HFFc6 (cell line): ENCODE measurements around the gene LARP1. TPM values are rescaled to one million over a fixed set of nuclear protein-coding genes. Genes with fewer than 3 reads are reported as not detected.

Source experiments
- DNase-seq: peaks from one replicate; pipeline ENCODE4 v3.0.0-alpha.2; 2018
- H3K27ac Mint-ChIP-seq: 2 replicates; pipeline ENCODE4 v1.8.0; 2020; ENCODE audit warnings: mild to moderate bottlenecking, mixed read lengths
- H3K27me3 Mint-ChIP-seq: 2 replicates; pipeline ENCODE4 v1.8.0; 2021; ENCODE audit warnings: mild to moderate bottlenecking, moderate library complexity, mixed read lengths; ENCODE audit not compliant: insufficient read depth
- H3K36me3 Mint-ChIP-seq: 2 replicates; pipeline ENCODE4 v1.8.0; 2021; ENCODE audit warnings: low read depth, mixed read lengths
- H3K4me1 Mint-ChIP-seq: 2 replicates; pipeline ENCODE4 v1.8.0; 2020; ENCODE audit warnings: low read depth, mixed read lengths
- H3K4me3 Mint-ChIP-seq: 2 replicates; pipeline ENCODE4 v1.8.0; 2020; ENCODE audit warnings: mild to moderate bottlenecking, moderate library complexity, mixed read lengths
- H3K9me3 Mint-ChIP-seq: 2 replicates; pipeline ENCODE4 v1.8.0; 2020; ENCODE audit warnings: mild to moderate bottlenecking, mixed read lengths
- microRNA-seq: library from miRNA; unstranded; fragments of <30 nt; microRNA quantifications from one replicate; pipeline ENCODE4, GENCODE V29; 2019
- total RNA-seq, 6 experiments: library from RNA; stranded (reverse); fragmentation: NEBNext Ultra II Directional; extraction: Animal tissue kit (Norgen Biotek cat#: 25700); gene quantifications; 2 replicates in 1 of 6; 3 replicates in 5 of 6; pipeline ENCODE4 v1.2.3, GENCODE V29; 2021
- TF ChIP-seq, protein P1 (sequence below): fragments of 200-600 bp; sonication (generic); IDR thresholded peaks from 2 replicates; pipeline ENCODE4 v1.5.0; 2021; ENCODE audit warnings: antibody characterized with exemption, mild to moderate bottlenecking

LARP1 gene
- total RNA-seq, 6 experiments from 2014 or later = 204 to 228 (median 208) TPM

DNA sequence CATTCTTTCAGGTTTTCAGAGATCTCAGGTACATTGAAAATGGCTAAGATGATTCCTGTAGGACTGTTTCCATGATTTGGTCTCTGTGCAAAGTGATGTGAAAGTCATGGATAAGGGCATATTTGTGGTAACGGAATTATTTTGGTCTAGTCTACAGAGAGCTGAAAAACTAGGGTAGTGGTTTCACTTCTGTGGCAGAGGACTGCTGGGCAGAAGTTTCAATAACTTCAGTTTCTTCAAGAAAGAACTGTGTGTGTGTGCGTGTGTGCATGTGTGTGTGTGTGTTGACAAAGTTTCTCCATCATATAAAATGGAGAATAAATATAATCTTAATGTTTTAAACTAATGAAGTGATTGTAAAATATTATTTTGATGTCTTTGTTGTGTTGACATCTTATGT, 107.6 kb downstream of the LARP1 start:
- Mint-ChIP-seq H3K9me3 (no peaks in the 10 kb centered on the region), H3K27ac (peak overlapping the region; percentile 61; the same call in 1 of the 2 replicates), H3K4me3 (no peak overlapping the region), H3K36me3 (peaks cover 20% of the 10 kb centered on the region), H3K4me1 (peaks cover 59% of the 10 kb centered on the region), H3K27me3 (peaks cover 4% of the 10 kb centered on the region; the same call in 1 of the 2 replicates)
- no peak for DNase-seq
- TF ChIP-seq, protein P1, sequence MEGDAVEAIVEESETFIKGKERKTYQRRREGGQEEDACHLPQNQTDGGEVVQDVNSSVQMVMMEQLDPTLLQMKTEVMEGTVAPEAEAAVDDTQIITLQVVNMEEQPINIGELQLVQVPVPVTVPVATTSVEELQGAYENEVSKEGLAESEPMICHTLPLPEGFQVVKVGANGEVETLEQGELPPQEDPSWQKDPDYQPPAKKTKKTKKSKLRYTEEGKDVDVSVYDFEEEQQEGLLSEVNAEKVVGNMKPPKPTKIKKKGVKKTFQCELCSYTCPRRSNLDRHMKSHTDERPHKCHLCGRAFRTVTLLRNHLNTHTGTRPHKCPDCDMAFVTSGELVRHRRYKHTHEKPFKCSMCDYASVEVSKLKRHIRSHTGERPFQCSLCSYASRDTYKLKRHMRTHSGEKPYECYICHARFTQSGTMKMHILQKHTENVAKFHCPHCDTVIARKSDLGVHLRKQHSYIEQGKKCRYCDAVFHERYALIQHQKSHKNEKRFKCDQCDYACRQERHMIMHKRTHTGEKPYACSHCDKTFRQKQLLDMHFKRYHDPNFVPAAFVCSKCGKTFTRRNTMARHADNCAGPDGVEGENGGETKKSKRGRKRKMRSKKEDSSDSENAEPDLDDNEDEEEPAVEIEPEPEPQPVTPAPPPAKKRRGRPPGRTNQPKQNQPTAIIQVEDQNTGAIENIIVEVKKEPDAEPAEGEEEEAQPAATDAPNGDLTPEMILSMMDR = no peak

- Mint-ChIP-seq H3K27me3 (peaks cover 4% of the 10 kb centered on the region; the same call in 1 of the 2 replicates), H3K4me3 (no peak overlapping the region), H3K4me1 (peaks cover 62% of the 10 kb centered on the region), H3K36me3 (peaks cover 20% of the 10 kb centered on the region), H3K9me3 (no peaks in the 10 kb centered on the region), H3K27ac (no peak overlapping the region)
- TF ChIP-seq, protein P1 = no peak
- DNase-seq = no peak
Measured at GRCh38 chr5:154863291-154864080, 108.3 kb downstream of the LARP1 start.

- TF ChIP-seq, protein P1 = no peak
Measured at GRCh38 chr5:154865466-154866184, 110.4 kb downstream of the LARP1 start.

GRCh38 chr5:154866841-154867240, 111.7 kb downstream of the LARP1 start:
- H3K27ac Mint-ChIP-seq = no peak overlapping the region
- H3K4me3 Mint-ChIP-seq = no peak overlapping the region
- H3K27me3 Mint-ChIP-seq = no peaks in the 10 kb centered on the region
- H3K36me3 Mint-ChIP-seq = peaks cover 24% of the 10 kb centered on the region
- no peak for DNase-seq
- TF ChIP-seq, protein P1 = no peak
- no peaks in the 10 kb centered on the region for H3K9me3 Mint-ChIP-seq
- H3K4me1 Mint-ChIP-seq = peaks cover 44% of the 10 kb centered on the region

More at GRCh38 chr5:154865466-154866184, 110.4 kb downstream of the LARP1 start:
- no peak for DNase-seq
- Mint-ChIP-seq H3K4me3 (no peak overlapping the region), H3K36me3 (peaks cover 20% of the 10 kb centered on the region), H3K27me3 (no peaks in the 10 kb centered on the region), H3K4me1 (peaks cover 53% of the 10 kb centered on the region), H3K9me3 (no peaks in the 10 kb centered on the region), H3K27ac (peak overlapping the region; percentile 49; the same call in 1 of the 2 replicates)

Small RNA genes lying within 50 kb of the gene (microRNA-seq; reads per million reads assigned to microRNA genes)
- not detected for gene MIR378H

Other genes starting within 250 kb of the LARP1 start
- 1 to 10 TPM; 3.1 to 4.7 (median 3.6) TPM for gene FAXDC2, start 95.2 kb downstream of the LARP1 start, total RNA-seq
- 10 to 100 TPM; 29.5 to 38.6 (median 30.8) TPM for gene CNOT8, start 103.2 kb downstream of the LARP1 start, total RNA-seq
- gene GEMIN5, start 182.8 kb downstream of the LARP1 start, total RNA-seq = 10 to 100 TPM; 16.5 to 22.5 (median 17.6) TPM
- 10 to 100 TPM; 44.1 to 60.9 (median 57.7) TPM for gene MRPL22, start 185.7 kb downstream of the LARP1 start, total RNA-seq